HL-60 (cell line): ENCODE results near the gene BHMT2.

ENCODE experiments used
- CTCF ChIP-seq: IDR thresholded peaks from one replicate; pipeline ENCODE4 v1.5.1; 2011; ENCODE audit warnings: low read length, control low read depth, inconsistent platforms; ENCODE audit not compliant: insufficient read depth
- GABPA ChIP-seq: IDR thresholded peaks from 2 replicates; pipeline ENCODE4 v1.6.1; 2012; ENCODE audit warnings: low read depth
- POLR2AphosphoS5 ChIP-seq: IDR thresholded peaks from 2 replicates; pipeline ENCODE4 v1.6.1; 2012; ENCODE audit warnings: low read depth
- REST ChIP-seq: IDR thresholded peaks from 2 replicates; pipeline ENCODE4 v1.6.1; 2012; ENCODE audit warnings: low read depth; ENCODE audit not compliant: insufficient replicate concordance
- SPI1 ChIP-seq: IDR thresholded peaks from 2 replicates; pipeline ENCODE4 v1.6.1; 2012; ENCODE audit warnings: low read depth, mild to moderate bottlenecking, borderline replicate concordance

GRCh38 chr5:79053321-79053720 lies 16.2 kb upstream of the BHMT2 start:
- TF ChIP-seq CTCF (no peak), POLR2AphosphoS5 (no peak), REST (no peak), SPI1 (no peak), GABPA (no peak)
